Measurements from ENCODE around the gene PTPRG.

Gene PTPRG

DNA sequence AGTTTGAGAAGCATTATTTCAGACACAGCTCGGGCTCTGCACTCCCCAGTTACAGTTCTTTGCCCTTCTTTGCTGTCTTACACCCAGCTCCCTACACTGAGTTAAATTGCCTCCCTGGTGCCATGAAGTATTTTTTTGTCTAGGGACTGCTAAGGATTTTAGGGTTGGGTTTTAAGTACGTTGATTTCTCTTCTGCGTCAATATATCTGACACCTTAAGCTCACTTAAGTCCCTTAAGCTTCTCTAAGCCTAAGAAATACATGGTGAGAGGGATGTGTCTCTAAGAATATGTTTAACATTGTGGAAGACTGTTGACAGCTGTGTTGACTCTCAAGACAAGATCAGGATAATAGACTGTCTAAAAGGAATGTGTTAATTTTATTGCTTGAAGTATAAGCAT is 400.5 kb downstream of the PTPRG start:
- no peak for DNase-seq (ENCODE audit: low spot score)

DNA sequence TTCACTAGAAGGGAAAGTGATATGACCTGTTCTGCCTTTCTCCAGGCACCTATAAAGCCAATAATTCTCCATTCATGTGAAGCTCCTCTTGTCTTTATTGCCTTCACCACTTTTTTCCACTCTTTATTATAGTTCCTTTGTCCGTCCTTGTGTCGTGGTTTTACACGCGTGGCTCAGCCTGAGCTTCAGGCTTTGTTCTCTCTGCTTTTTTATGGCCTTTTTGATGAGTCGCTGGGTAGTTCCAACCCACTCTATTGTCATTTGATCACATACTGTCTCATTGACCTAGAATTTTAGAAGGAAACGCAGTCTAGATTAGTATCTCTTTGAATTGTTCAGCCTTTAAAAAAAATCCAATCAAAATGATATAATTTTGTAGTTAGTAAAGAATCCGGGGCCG is 403.2 kb downstream of the PTPRG start:
- DNase-seq (ENCODE audit: low spot score): no peak

DNA sequence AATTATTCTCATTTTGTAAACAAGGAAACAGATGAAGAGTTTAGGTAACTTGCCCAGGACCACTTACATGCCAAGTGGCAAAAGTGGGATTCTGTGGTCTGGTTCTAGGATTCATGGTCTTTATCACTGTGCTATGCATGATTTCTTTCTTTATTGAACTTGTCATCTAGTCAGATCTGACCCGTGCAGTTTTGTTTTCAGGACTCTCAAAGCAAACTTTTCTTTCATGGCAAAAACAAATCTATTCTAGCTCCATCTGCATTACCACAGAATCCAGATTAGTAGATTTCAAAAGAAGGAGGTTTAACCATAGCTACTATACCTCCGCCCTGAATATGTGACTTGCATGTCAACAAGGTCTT is 404.4 kb downstream of the PTPRG start:
- DNase-seq (ENCODE audit: low spot score): no peak

DNA sequence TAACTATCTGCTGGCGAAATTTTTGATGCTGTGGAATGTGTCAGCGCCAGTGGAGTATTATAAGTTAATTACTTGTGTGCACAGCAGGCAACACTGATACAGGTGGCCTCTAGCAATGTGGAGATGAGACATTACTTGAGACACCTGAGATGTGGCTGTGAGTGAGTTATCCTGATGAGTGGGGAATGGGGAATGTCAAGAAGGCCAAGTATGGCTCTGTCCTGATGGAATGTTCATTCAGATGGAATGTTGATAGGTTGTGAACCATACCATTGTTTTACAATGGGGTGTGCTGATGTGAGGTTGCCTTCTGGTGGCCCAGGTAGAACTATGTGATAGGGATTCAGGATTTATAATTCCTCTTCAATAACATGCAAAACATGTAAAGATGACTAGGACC is 404.8 kb downstream of the PTPRG start:
- no peak for DNase-seq (ENCODE audit: low spot score)

DNA sequence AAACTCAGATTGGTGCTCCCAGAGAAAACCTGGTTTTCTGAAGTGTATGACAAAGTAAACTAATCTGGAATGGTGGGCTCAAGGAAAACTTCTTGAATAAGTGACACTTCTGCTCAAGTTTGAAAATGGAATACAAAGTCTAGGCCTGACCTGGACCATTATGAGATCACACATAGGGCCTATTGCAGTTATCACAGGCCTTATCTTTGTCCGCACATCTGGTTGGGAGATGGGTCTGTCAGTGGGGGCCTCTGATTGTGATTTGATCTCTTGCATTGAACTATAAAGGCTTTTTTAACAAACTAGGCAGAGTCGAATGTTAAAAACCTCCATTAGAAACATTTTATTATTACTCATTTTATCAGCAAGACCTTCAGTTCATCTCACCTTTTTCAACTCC is 405.6 kb downstream of the PTPRG start:
- DNase-seq (ENCODE audit: low spot score): no peak

DNA sequence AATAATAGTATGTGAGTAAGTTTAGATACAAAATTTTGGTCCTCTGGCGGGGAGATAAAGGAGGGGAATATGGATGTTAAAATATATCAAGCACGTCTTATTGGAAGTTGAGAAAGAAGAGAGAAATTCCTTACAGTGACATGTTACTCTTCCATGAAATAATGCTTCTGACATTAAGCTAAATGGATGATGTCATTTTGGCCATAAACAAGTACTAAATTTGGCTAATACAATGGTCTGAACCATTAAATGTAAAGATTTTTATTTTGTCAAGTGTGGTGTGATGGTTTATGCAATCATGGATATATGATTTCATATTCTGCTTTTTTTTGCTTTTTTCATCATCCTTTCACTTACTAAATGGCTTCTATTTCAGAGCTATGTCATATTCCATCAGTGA is 406.6 kb downstream of the PTPRG start:
- DNase-seq (ENCODE audit: low spot score): no peak

DNA sequence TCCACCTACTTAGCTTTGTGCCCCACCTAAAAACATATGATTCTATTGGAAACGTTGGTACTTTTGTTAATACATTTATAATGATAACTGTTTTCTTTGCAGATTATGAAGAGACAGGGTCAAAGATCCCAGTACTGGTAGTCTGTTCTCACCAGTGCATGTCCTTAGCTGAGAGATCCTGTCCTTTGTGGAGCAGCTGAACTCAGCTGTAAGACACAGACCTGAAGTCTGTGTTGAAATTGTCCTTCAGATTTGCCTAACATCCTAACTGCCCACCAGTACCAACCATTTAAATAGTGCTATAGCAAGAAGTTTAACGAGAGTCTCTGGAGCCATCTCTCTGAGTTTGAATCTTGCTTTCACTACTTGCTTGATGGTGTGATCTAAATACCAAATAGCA is 413.3 kb downstream of the PTPRG start:
- DNase-seq (ENCODE audit: low spot score): no peak

DNA sequence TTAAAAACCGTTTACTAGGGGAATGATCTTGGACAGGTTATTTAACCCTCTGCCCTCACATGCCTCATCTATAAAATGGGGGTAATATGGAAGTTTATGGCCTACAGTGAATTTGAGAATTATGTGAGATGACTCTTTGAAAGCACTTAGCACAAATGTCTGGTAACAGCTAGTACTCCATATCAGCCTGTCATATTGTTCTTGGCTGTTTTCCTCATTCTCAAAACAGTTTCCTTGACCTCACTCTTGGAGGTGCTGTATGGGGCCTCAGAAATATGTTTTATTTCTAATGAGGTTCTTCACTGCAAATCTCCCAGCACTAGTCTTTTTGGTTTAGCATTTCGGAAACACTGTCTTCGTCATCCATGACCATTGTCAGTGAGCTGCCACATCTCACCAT is 413.8 kb downstream of the PTPRG start:
- DNase-seq (ENCODE audit: low spot score): no peak

DNA sequence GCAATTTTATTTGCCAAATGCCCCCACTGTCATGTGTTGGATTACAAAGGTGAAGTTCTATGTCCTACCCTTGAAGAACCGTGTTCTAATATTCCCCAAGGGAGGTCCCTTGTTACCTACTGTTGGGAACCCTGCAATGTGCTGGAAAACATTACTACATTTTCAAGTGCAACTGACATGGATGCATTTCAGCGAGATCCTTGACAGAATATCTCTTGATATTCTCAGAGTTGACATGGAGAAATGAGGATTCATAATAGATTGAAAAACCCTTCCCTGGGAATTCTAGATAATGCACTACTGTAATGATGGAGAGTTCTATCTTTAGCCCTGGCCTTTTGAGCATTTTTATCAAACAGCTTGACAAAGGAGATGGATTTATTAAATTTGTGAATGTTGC is 414.6 kb downstream of the PTPRG start:
- no peak for DNase-seq (ENCODE audit: low spot score)

DNA sequence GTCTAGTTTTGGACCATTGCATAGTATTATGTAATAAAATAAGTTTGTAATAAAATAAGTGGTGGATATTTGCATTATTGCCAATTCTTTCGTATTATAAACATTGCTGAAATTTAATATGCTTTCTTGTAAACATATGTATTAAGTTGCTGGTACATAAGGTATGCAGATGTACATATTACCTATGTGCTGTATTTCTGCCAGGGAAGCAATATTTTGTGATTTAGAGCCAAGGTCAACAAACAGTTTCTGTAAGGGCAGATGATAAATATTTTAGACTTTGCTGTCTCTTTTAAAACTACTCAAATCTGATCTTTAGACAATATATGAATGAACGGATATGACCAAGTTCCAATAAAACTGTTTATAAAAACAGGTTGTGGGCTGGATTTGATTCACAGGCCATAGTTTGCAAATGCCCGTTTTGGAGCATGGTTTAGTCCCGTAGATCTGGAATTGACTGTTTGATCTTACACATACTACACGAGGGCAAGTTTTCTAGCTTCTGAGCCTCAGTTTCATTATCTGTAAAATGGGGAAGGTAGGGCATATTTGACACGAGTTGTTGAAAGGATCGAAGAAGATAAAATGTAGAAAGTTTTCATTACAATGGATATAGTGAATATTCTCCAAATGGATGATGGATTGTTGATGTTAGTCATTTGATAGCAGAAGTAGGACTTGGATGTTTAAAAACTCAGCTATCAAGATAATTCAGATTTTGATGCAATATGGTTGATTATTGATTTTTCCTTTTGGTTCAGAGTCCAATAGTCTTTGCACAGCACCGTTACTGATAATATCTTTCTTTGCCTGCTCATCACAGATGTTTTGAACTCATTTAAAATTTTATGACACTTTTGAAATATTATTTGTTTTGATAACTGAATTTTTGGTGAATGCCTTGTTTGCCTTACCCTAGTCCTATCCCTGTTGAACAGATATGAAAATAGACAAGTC is 417.4 kb downstream of the PTPRG start:
- no peak for DNase-seq (ENCODE audit: low spot score)

DNA sequence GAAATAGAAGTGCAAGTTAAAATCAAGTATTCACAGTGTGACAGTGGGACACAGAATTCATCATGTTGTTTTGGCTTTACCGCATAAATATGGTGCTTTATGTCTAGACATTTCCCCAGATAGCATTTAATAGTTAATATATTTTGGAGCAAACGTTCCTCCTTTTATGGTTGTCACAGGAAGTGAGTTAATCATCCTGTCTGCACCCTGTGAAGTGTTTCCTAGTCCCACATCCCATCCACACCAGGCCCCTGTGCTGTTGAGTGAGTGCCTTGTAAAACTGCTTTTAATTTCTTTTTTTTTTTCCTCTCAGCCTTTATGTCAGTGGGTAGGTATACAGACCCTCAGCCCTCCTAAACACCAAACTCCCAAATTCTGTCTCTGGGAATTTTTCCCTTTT is 418.3 kb downstream of the PTPRG start:
- no peak for DNase-seq (ENCODE audit: low spot score)

DNA sequence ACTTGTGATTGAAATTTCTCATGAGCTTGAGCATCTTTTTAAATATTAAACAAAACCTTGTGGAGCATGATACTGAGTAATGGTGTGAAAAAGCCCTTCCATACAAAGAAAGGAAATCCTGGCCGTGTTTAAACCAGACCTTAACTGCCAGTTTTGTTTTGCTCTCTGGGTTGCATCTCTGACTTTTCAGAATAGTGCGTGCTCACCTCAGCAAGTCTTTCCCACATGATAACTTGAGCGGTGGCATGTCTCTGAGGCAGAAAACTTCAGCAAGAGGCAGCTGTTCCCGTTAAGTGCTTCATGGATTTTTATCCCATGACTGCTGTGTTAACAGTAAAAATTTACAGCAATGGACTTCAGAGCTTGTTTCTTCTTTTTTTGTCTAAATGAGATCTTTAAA is 418.7 kb downstream of the PTPRG start:
- DNase-seq (ENCODE audit: low spot score): no peak

DNA sequence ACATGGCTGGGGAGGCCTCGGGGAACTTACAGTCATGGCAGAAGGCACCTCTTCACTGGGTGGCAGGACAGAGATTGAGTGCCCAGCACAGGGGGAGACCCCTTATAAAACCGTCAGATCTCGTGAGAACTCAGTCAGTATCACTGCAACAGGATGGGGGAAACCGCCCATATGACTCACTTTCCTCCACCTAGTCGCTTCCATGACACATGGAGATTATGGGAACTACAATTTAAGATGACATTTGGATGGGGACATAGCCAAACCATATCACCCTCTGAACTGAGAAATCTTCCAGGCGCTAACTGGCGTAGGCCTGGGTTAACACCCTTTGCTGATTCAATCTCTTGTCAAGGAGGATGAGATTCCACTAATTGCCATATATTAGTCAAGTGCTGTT is 419.7 kb downstream of the PTPRG start:
- DNase-seq (ENCODE audit: low spot score): no peak

DNA sequence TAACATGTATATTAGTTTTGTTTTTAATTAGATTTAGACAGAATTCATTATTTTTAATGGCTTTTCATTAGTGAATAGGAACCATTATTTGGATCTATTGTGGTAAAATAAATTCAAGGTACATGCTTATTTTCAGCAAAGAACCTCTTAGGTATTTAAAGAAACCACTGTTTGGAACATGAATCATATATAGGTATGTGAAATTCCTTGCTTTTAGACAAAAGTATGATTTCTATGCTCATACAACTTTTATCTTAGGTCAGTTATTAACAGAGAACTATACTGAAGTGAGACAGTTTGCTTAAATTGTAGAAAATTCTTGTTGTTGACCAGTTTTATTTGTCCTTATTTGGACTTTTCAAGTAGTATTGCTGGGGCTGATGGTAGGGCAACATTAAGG is 422.1 kb downstream of the PTPRG start:
- no peak for DNase-seq (ENCODE audit: low spot score)

DNA sequence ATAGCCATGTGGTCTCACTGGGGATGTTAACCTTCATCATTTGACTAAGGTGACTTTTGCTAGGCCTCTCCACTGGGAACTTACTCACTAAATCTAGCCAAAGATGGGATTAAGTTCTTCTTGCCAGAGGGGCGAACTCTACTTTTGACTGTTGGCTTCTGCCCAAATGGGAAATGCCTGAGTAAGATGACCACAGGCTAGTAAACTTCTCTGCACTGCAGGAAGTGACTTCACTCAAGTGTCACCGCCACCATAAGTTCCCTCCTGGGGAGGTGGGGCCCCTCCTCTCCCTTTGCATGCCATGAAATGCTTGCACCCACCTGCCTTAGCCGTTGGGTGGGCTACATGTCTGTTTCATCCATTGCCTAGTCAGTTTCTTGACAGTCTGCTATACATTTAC is 423.6 kb downstream of the PTPRG start:
- DNase-seq (ENCODE audit: low spot score): no peak

DNA sequence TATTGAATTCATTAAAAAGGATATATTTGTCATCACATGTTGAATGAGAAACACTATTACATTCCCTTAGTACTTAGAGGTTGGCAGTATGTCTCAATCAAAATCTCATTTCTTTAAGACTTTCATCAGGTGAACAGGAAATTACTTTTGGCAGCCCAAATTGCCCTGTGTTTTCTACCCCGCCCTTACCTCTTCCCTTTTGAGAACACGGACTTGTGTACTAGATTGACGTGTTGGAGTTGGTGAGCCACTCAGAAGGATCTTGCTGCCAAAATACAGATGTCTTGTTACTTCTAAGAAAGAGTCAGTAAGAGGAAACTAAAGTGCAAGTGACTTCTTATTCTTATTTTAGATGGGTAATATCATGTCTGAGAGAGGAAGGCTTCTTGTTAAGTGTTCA is 425.1 kb downstream of the PTPRG start:
- no peak for DNase-seq (ENCODE audit: low spot score)

DNA sequence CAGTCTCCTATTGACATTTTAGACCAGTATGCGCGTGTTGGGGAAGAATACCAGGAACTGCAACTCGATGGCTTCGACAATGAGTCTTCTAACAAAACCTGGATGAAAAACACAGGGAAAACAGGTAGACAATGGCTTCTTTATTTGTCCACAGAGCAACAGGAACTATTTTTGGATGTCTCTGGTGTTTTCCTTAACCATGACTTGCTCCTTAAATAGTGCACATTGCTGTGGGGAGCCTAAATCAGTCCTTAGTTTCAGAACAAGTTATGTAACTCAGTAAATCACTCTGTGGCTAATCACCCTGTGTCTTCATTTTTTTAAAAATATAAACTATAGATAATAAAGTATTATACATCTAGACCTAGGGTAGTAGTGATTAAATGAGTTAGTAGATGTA is 428.3 kb downstream of the PTPRG start:
- DNase-seq (ENCODE audit: low spot score): no peak

DNA sequence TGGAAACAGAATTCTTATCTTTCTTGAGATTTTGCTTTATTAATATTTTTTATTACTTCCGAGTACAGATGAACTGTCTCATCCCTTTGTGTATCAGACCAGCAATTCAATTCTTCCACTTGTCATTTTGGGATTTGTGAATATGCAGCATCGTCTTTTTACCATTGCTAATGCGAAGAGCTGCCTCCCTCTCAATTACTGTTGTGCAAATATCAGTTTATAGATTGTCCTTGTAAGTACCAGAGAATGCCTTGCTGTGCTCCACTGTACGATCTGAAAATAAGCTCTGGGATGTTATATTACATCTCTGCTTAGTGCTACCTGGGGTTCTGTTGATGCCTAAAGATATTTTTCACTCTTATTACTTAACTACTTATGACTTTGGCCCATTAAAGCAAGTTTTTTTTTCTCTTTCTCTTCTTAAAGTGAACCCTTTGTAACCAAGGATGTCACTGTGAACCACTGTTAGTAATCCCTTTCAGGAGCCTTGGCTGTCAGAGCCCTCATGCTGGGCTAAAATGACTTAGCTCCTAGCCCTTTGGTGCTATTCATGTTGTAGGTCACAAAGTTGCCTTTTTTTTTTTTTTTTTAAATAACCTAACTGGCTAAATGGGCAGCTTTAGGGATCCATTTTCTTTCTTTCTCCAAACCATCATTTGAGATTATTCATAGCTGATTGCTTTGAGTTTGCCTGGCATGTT is 429.1 kb downstream of the PTPRG start:
- no peak for DNase-seq (ENCODE audit: low spot score)

DNA sequence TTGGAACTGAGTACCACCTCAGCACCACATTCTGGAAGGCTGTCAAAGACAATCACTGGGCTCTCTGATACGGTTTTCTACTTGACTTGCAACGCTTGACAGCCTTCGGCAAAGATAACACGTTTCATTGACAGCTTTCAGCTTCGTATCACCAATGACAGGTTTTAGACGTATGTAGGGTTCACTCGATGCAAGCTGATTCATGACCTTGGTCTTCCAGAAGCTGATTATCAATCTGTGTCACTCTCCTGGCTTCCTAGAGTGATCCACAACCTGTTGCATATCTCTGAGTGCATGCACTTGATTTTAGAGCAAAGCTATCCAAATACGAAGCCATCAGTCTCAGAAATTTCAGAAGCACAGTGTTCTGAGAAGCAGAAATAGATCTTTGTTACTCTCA is 430.3 kb downstream of the PTPRG start:
- no peak for DNase-seq (ENCODE audit: low spot score)

DNA sequence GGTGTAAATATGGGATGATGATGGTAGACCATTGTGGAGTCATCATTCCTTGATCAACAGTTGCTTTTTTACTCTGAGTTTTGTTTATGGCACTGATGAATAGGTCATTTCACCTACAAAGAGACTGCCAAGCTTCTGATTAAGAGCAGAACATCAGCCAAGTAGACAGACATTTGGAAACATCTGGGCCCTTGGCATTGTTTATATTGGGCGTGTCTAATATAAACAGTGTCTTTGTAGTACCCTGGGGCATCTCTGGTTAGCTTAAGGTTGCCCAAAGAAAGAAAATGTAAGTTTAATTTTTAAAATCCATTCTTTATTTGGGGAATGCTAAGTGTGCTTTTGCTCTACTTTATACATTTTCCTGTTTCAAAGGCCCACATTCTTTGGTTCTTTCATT is 435.0 kb downstream of the PTPRG start:
- DNase-seq (ENCODE audit: low spot score): no peak

DNA sequence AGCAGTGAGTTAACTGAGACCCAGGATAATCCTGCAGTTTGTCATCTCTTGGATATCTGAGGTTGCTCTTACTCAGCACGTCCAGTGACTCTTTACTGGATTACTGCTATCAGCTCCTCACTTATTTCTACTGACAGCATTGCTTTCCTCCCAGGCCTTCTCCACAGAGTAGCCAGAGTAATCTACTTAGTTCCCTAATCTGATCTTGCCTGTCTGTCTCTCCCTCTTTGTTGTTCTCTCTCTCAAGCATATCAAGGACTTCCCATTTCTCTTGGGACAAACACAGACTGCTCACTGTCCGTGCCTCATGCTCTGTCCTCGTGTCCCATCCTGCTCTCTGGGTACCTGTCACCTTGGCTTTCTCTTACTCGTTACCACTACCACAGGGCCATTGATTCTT is 435.7 kb downstream of the PTPRG start:
- no peak for DNase-seq (ENCODE audit: low spot score)

DNA sequence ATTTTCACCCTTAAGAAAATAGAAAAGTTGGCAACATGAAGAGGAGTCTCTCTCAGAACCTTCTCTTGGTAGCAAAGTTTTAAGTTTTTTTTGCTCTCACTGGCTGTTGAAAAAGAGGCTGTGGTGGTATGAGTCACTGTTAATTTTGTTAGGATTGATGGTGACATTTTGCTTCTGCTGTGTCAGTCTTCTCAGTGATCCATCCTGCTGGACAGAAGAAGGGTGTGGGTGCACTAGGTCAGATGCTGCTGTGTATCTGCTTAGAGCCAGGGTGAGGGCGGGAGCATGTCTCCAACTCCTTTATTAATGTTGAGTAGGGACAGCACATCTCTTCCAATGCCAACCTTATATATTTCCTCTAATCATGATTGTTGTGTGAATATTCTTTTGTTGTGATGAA is 442.5 kb downstream of the PTPRG start:
- no peak for DNase-seq (ENCODE audit: low spot score)

DNA sequence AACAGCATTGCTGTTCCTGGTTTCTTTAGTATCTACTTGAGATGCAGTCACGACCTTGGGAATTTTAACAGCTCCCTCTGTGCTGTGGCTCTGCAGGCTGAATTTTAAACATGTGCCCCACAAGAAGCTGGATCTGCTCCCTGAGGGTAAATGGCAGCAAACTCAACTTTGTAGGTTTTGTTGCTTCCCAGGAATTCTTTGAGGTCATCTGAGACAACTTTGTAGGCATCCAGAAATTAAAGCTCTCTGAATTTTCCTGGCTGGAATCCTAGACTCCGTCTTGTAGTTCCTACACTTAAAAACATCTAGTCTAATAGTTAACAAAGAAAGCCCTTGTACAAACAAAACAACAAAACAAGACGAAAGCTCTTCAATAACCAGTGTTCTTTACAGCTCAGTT is 445.7 kb downstream of the PTPRG start:
- DNase-seq (ENCODE audit: low spot score): no peak

DNA sequence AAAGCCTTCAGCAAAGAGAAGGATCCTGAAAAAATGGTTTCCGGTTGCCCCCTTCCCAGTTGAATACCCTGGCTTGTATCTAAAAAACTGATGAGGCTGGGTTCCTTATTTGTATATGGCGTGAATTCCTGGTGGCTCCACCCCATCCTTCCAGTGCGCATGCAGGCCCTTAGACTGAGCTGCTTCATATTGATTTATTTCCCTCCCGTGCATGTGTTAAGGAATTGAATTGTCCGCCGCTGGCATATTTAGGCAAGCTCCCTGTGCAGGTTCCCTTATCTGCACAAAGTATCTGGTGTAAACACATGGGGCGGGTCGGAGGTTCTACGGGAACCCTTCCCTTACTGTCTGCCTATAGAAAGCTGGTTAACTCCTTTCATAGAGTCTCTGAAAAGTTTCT is 449.6 kb downstream of the PTPRG start:
- no peak for DNase-seq (ENCODE audit: low spot score)

All from activated CD4-positive, alpha-beta T cell treated with anti-CD3 and anti-CD28 coated beads, Interleukin-2, Interleukin-4, amounts not matched to agents 100 ng/mL and 50 ng/mL, durations not matched to agents 16 hours and 8 hours (primary cell).